Transverse colon (tissue), 4 donors: ENCODE data around the gene MAML1.

ENCODE experiments used
- CTCF ChIP-seq, 5 experiments: fragments of 200-600 bp in 3 of 5; fragments of 450-650 bp in 2 of 5; sonication (generic) in 3 of 5; IDR thresholded peaks; 1 replicate in 2 of 5; 2 replicates in 3 of 5; pipeline ENCODE4 v1.5.1; 2016 to 2017; ENCODE audit warnings: antibody characterized with exemption in 5 of 5, inconsistent platforms in 3 of 5, mild to moderate bottlenecking in 2 of 5, moderate library complexity in 1 of 5
- EP300 ChIP-seq: sonication (generic); formaldehyde crosslinking; IDR thresholded peaks from one replicate; pipeline ENCODE4 v1.6.1; 2017; ENCODE audit warnings: antibody characterized with exemption, low read depth
- POLR2A ChIP-seq: fragments of 450-650 bp; IDR thresholded peaks from one replicate; pipeline ENCODE4 v1.6.1; 2016; ENCODE audit warnings: antibody characterized with exemption, mild to moderate bottlenecking, moderate library complexity
- POLR2AphosphoS5 ChIP-seq, 3 donors: sonication (generic); formaldehyde crosslinking; IDR thresholded peaks; one replicate each; pipeline ENCODE4 v1.6.1; 2016; ENCODE audit warnings: antibody characterized with exemption in 3 of 3

GRCh38 chr5:179720222-179720621 is 12.4 kb upstream of the MAML1 start:
- TF ChIP-seq POLR2A = no peak
- TF ChIP-seq CTCF (IDR thresholded peaks at IDR 0.05) = no peak
- TF ChIP-seq EP300 = no peak
- TF ChIP-seq POLR2AphosphoS5 (IDR thresholded peaks at IDR 0.05) = no peak
